Prostate gland (tissue), 2 donors: ENCODE results near the gene EGLN3. TPM values are rescaled to one million over a fixed set of nuclear protein-coding genes. Genes with fewer than 3 reads are reported as not detected.
A peak's percentile ranks its signal among the peaks of the same experiment; 100 is the strongest.

Experiments used
- DNase-seq: peaks from one replicate; pipeline ENCODE4 v3.0.0-alpha.2; 2019; ENCODE audit warnings: low spot score
- H3K27ac ChIP-seq, 2 donors: fragments of 200-600 bp; sonication (generic); 2 replicates each; pipeline ENCODE4 v1.5.1; 2017 to 2019
- H3K27me3 ChIP-seq: fragments of 200-600 bp; sonication (generic); replicated peaks from 2 replicates; pipeline ENCODE4 v1.5.1; 2019; ENCODE audit not compliant: insufficient read depth
- H3K36me3 ChIP-seq, 2 donors: fragments of 200-600 bp; sonication (generic); 1 replicate in 1 of 2; 2 replicates in 1 of 2; pipeline versions ENCODE4 v1.5.1 to v1.8.1; 2017 to 2019
- H3K4me1 ChIP-seq: fragments of 200-600 bp; sonication (generic); replicated peaks from 2 replicates; pipeline ENCODE4 v1.5.1; 2019
- H3K4me3 ChIP-seq, 2 donors: fragments of 200-600 bp; sonication (generic); 2 replicates each; pipeline ENCODE4 v1.5.1; 2017 to 2019
- H3K9me3 ChIP-seq: fragments of 200-600 bp; sonication (generic); 2 replicates; pipeline ENCODE4 v1.5.1; 2017
- CTCF ChIP-seq, 4 experiments: fragments of 200-600 bp in 2 of 4; fragments of 450-650 bp in 2 of 4; sonication (generic) in 2 of 4; IDR thresholded peaks; 1 replicate in 3 of 4; 2 replicates in 1 of 4; pipeline ENCODE4 v1.5.1; 2016 to 2019; ENCODE audit warnings: antibody characterized with exemption in 4 of 4, mild to moderate bottlenecking in 2 of 4, moderate library complexity in 2 of 4
- POLR2A ChIP-seq: fragments of 450-650 bp; IDR thresholded peaks from one replicate; pipeline ENCODE4 v1.6.1; 2016; ENCODE audit warnings: antibody characterized with exemption, mild to moderate bottlenecking
- POLR2AphosphoS5 ChIP-seq: sonication (generic); formaldehyde crosslinking; IDR thresholded peaks from one replicate; pipeline ENCODE4 v1.6.1; 2017; ENCODE audit warnings: antibody characterized with exemption
- WGBS: methylation state at CpG from one replicate; pipeline ENCODE4 v1.1.5; 2018; 5-methylcytosine and 5-hydroxymethylcytosine counted together
- intact Hi-C: fragments of 100-400 bp; cut with DNase I; formaldehyde crosslinking; loops from one replicate; pipeline ENCODE4 v1.14.2; 2022
- total RNA-seq, 2 donors: library from RNA; depleted of rRNA; stranded (reverse); fragments of >200 nt; gene quantifications; one replicate each; pipeline ENCODE4 v1.1.0, GENCODE V29; 2016

The EGLN3 gene
- total RNA-seq, result 1 to 10 TPM; 6.1 to 6.8 TPM

DNA sequence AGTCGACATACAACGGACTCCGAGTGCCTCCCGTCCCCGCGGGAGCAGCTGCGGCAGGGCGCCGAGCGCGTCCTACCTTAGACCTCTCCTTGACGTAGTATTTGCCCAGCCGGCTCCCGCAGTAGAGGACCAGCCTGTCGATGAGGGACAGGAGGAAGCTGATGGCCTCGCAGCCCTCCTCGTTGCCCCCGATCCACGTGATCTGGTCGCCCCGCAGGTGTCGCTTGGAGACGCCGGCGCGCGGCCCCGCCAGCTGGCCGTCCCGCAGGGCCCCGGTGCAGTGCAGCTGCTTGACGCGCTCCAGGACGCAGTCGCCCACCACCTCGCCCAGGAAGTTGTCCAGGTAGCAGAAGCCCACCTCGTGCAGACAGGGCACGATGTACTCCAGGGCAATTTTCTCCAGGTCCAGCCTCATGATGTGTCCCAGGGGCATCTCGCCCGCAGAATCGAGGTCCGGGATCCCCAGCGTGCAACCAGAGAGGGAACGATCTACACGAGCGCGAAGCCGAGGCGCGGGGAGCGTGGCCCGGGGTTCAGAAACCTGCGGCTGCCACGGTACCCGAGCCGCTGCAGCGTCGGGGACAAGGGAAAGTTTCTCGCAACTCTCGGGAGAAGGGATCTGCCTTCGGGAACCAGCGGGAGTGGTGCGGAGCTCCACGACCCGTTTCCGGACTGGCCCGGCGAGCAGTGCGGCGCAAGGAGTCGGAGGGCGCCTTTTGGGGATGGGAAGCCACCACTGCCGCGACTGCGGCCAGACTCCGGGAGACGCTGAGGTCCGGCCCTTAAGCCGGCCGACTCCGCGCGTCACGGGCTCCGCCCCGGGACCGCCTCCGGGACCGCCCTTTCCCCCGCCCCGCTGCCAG is at the start of gene EGLN3:
TSS of gene EGLN3 (minus strand) at position 755 of the 863 bp plus-strand sequence. CDS start at position 433, 322 bp downstream.
- no peak for TF ChIP-seq CTCF (IDR thresholded peaks at IDR 0.05)
- peak; percentile 80 for TF ChIP-seq POLR2AphosphoS5
- TF ChIP-seq POLR2A, result peak; percentile 99
- Histone ChIP-seq H3K4me1 (peaks cover 5% of the 10 kb centered on the region), H3K27me3 (no peaks in the 10 kb centered on the region), H3K4me3 (peak within 1 kb of the TSS; percentile 33 to 39), H3K36me3 (no peaks in the 10 kb centered on the region), H3K27ac (peak within 1 kb of the TSS; percentile 15 to 20), H3K9me3 (no peaks in the 10 kb centered on the region)
- intact Hi-C loops, result loop anchor here (5.0 to 10.0 kb wide), 2 partner anchors 108 to 144 kb away; no protein-coding TSS in a partner anchor
- peak; percentile 90 for DNase-seq
- 1% methylated on average over 69 of the region's 91 CpGs for WGBS

- TF ChIP-seq CTCF (IDR thresholded peaks at IDR 0.05), result no peak
- TF ChIP-seq POLR2AphosphoS5, result no peak
- TF ChIP-seq POLR2A, result no peak
- WGBS, result 88% methylated on average over 4 of the region's 4 CpGs
- no peak for DNase-seq
- Histone ChIP-seq H3K36me3 (no peaks in the 10 kb centered on the region), H3K9me3 (no peaks in the 10 kb centered on the region), H3K27ac (no peak overlapping the region), H3K4me3 (no peak overlapping the region), H3K27me3 (no peaks in the 10 kb centered on the region), H3K4me1 (no peaks in the 10 kb centered on the region)
- intact Hi-C loops, result no loop called here
Observed at GRCh38 chr14:34000396-34000795, 49.5 kb upstream of the EGLN3 start.

GRCh38 chr14:33999771-34000291 is 49.0 kb upstream of the EGLN3 start:
- no peak for DNase-seq
- WGBS, result 87% methylated on average over 3 of the region's 3 CpGs
- H3K9me3 ChIP-seq, result no peaks in the 10 kb centered on the region
- H3K4me3 ChIP-seq, result no peak overlapping the region
- intact Hi-C loops, result no loop called here
- TF ChIP-seq POLR2AphosphoS5, result no peak
- no peak for TF ChIP-seq POLR2A
- TF ChIP-seq CTCF (IDR thresholded peaks at IDR 0.05), result no peak
- no peak overlapping the region for H3K27ac ChIP-seq
- no peaks in the 10 kb centered on the region for H3K4me1 ChIP-seq
- no peaks in the 10 kb centered on the region for H3K27me3 ChIP-seq
- H3K36me3 ChIP-seq, result no peaks in the 10 kb centered on the region

GRCh38 chr14:33997611-33998010 is 46.7 kb upstream of the EGLN3 start:
- TF ChIP-seq CTCF (IDR thresholded peaks at IDR 0.05) (no peak), POLR2A (no peak), POLR2AphosphoS5 (no peak)
- intact Hi-C loops, result no loop called here
- H3K4me1 ChIP-seq, result no peaks in the 10 kb centered on the region
- H3K9me3 ChIP-seq, result no peaks in the 10 kb centered on the region
- 31% methylated on average over 2 of the region's 2 CpGs for WGBS
- no peak for DNase-seq
- H3K4me3 ChIP-seq, result no peak overlapping the region
- no peaks in the 10 kb centered on the region for H3K27me3 ChIP-seq
- no peak overlapping the region for H3K27ac ChIP-seq
- H3K36me3 ChIP-seq, result no peaks in the 10 kb centered on the region
